H9 (cell line): Measurements from ENCODE around the gene LZTS3. TPM values are rescaled to one million over a fixed set of nuclear protein-coding genes. Genes with fewer than 3 reads are reported as not detected.

Experiments
- DNase-seq: peaks from one replicate; pipeline ENCODE4 v3.0.0-alpha.2; 2017
- H2AFZ ChIP-seq: one replicate; pipeline ENCODE4 v1.6.1; 2013; ENCODE audit warnings: mild to moderate bottlenecking, low read length, control low read depth, moderate library complexity
- H2AK5ac ChIP-seq: 2 replicates; pipeline ENCODE4 v1.6.1; 2013; ENCODE audit warnings: low read length, control low read depth, mixed read lengths; ENCODE audit not compliant: insufficient read length
- H2BK120ac ChIP-seq: one replicate; pipeline ENCODE4 v1.6.1; 2013; ENCODE audit warnings: low read depth, mild to moderate bottlenecking, low read length, control low read depth, inconsistent platforms; ENCODE audit not compliant: poor library complexity, severe bottlenecking
- H2BK12ac ChIP-seq: 2 replicates; pipeline ENCODE4 v1.6.1; 2013; ENCODE audit warnings: low read length, control low read depth, mixed read lengths, low read depth; ENCODE audit not compliant: insufficient read length
- H2BK15ac ChIP-seq: 2 replicates; pipeline ENCODE4 v1.6.1; 2013; ENCODE audit warnings: low read depth, low read length, control low read depth
- H2BK20ac ChIP-seq: one replicate; pipeline ENCODE4 v1.6.1; 2013; ENCODE audit warnings: low read depth, mild to moderate bottlenecking, low read length, control low read depth, inconsistent platforms; ENCODE audit not compliant: poor library complexity, severe bottlenecking
- H2BK5ac ChIP-seq: 2 replicates; pipeline ENCODE4 v1.6.1; 2013; ENCODE audit warnings: low read length, control low read depth, mixed read lengths; ENCODE audit not compliant: insufficient read length
- H3K14ac ChIP-seq: 2 replicates; pipeline ENCODE4 v1.6.1; 2013; ENCODE audit warnings: low read length, control low read depth; ENCODE audit not compliant: insufficient read depth
- H3K18ac ChIP-seq: 2 replicates; pipeline ENCODE4 v1.6.1; 2013; ENCODE audit warnings: low read depth, mild to moderate bottlenecking, mixed read lengths, low read length, control low read depth; ENCODE audit not compliant: insufficient read length
- H3K23ac ChIP-seq: 2 replicates; pipeline ENCODE4 v1.6.1; 2013; ENCODE audit warnings: low read length, control low read depth, mixed read lengths, low read depth; ENCODE audit not compliant: insufficient read length
- H3K23me2 ChIP-seq: 2 replicates; pipeline ENCODE4 v1.6.1; 2013; ENCODE audit warnings: low read depth, mild to moderate bottlenecking, mixed read lengths, low read length, control low read depth; ENCODE audit not compliant: insufficient read length, poor library complexity, severe bottlenecking
- H3K27ac ChIP-seq: 2 replicates; pipeline ENCODE4 v1.5.1; 2013; ENCODE audit warnings: low read length, control low read depth, mixed read lengths, low read depth; ENCODE audit not compliant: insufficient read length
- H3K27me3 ChIP-seq: 2 replicates; pipeline ENCODE4 v1.6.1; 2013; ENCODE audit warnings: low read length, control low read depth, inconsistent platforms; ENCODE audit not compliant: insufficient read depth
- H3K4ac ChIP-seq: 2 replicates; pipeline ENCODE4 v1.6.1; 2013; ENCODE audit warnings: low read depth, mild to moderate bottlenecking, control low read depth, inconsistent platforms, low read length, moderate library complexity
- H3K4me1 ChIP-seq: 2 replicates; pipeline ENCODE4 v1.6.1; 2013; ENCODE audit warnings: low read length, control low read depth, inconsistent platforms; ENCODE audit not compliant: insufficient read depth
- H3K4me2 ChIP-seq: 2 replicates; pipeline ENCODE4 v1.6.1; 2013; ENCODE audit warnings: low read length, control low read depth, mixed read lengths; ENCODE audit not compliant: insufficient read length, insufficient read depth
- H3K56ac ChIP-seq: 2 replicates; pipeline ENCODE4 v1.6.1; 2013; ENCODE audit warnings: low read depth, mild to moderate bottlenecking, mixed read lengths, low read length, control low read depth; ENCODE audit not compliant: insufficient read length
- H3K79me1 ChIP-seq: 2 replicates; pipeline ENCODE4 v1.6.1; 2013; ENCODE audit warnings: low read depth, mild to moderate bottlenecking, moderate library complexity, low read length, control low read depth, inconsistent platforms; ENCODE audit not compliant: insufficient read depth, poor library complexity, severe bottlenecking
- H3K79me2 ChIP-seq: 2 replicates; pipeline ENCODE4 v1.6.1; 2013; ENCODE audit warnings: low read length, control low read depth, inconsistent platforms; ENCODE audit not compliant: insufficient read depth
- H3K9ac ChIP-seq: 2 replicates; pipeline ENCODE4 v1.6.1; 2013; ENCODE audit warnings: low read length, control low read depth, mixed read lengths; ENCODE audit not compliant: insufficient read length; ENCODE audit errors: extremely low read depth
- H3K9me3 ChIP-seq: one replicate; pipeline ENCODE4 v1.6.1; 2013; ENCODE audit warnings: low read depth, low read length, inconsistent platforms; ENCODE audit not compliant: control insufficient read depth
- H3T11ph ChIP-seq: one replicate; pipeline ENCODE4 v1.6.1; 2013; ENCODE audit warnings: mild to moderate bottlenecking, low read length, control low read depth, inconsistent platforms
- H4K20me1 ChIP-seq: one replicate; pipeline ENCODE4 v1.6.1; 2013; ENCODE audit not compliant: control insufficient read depth, insufficient read length, insufficient read depth
- H4K5ac ChIP-seq: 2 replicates; pipeline ENCODE4 v1.6.1; 2013; ENCODE audit warnings: low read depth, mild to moderate bottlenecking, mixed read lengths, low read length, control low read depth; ENCODE audit not compliant: insufficient read length
- H4K8ac ChIP-seq: replicated peaks from 2 replicates; pipeline ENCODE4 v1.6.1; 2013; ENCODE audit warnings: low read length, control low read depth, mixed read lengths, low read depth; ENCODE audit not compliant: insufficient read length
- H4K91ac ChIP-seq: 2 replicates; pipeline ENCODE4 v1.6.1; 2013; ENCODE audit warnings: low read depth, mild to moderate bottlenecking, moderate library complexity, mixed read lengths, low read length, control low read depth; ENCODE audit not compliant: insufficient read length
- H3K27ac Mint-ChIP-seq, 3 experiments: 2 replicates in 2 of 3; 3 replicates in 1 of 3; pipeline ENCODE4 v1.8.0; 2020 to 2021; ENCODE audit warnings: mixed read lengths in 3 of 3, mild to moderate bottlenecking in 1 of 3, moderate library complexity in 1 of 3
- H3K27me3 Mint-ChIP-seq: 2 replicates; pipeline ENCODE4 v1.8.0; 2021; ENCODE audit warnings: low read depth, mild to moderate bottlenecking, moderate library complexity, mixed read lengths
- H3K36me3 Mint-ChIP-seq, 3 experiments: 2 replicates in 2 of 3; 3 replicates in 1 of 3; pipeline ENCODE4 v1.8.0; 2020 to 2021; ENCODE audit warnings: low read depth in 3 of 3, mixed read lengths in 3 of 3; ENCODE audit not compliant: insufficient read depth in 1 of 3
- H3K4me1 Mint-ChIP-seq, 2 experiments: 2 replicates each; pipeline ENCODE4 v1.8.0; 2020; ENCODE audit warnings: mixed read lengths in 2 of 2
- H3K4me3 Mint-ChIP-seq, 2 experiments: 2 replicates in 1 of 2; 3 replicates in 1 of 2; pipeline ENCODE4 v1.8.0; 2020 to 2021; ENCODE audit warnings: mild to moderate bottlenecking in 2 of 2, mixed read lengths in 2 of 2, moderate library complexity in 1 of 2
- H3K9me3 Mint-ChIP-seq, 2 experiments: 2 replicates in 1 of 2; 3 replicates in 1 of 2; pipeline ENCODE4 v1.8.0; 2020; ENCODE audit warnings: mild to moderate bottlenecking in 2 of 2, mixed read lengths in 2 of 2, moderate library complexity in 1 of 2
- WGBS: extraction: QIAGEN DNeasy Blood & Tissue Kit; methylation state at CpG from one replicate; pipeline ENCODE4 v1.1.7; 2013; ENCODE audit warnings: missing lambda C conversion rate, low lambda C conversion rate, mixed read lengths; ENCODE audit not compliant: insufficient read length; ENCODE audit errors: extremely low coverage; 5-methylcytosine and 5-hydroxymethylcytosine counted together
- total RNA-seq: library from RNA; stranded (reverse); gene quantifications from 2 replicates; pipeline ENCODE4 v1.2.1, GENCODE V29; 2021
- TF ChIP-seq, protein P1 (sequence below): fragments of 200-600 bp; sonication (generic); conservative IDR thresholded peaks from 3 replicates; pipeline ENCODE4 v1.8.0; 2021; ENCODE audit warnings: antibody characterized with exemption, mild to moderate bottlenecking

Gene LZTS3
- total RNA-seq, 1 experiment from 2014 or later, result 20.8 TPM

DNA sequence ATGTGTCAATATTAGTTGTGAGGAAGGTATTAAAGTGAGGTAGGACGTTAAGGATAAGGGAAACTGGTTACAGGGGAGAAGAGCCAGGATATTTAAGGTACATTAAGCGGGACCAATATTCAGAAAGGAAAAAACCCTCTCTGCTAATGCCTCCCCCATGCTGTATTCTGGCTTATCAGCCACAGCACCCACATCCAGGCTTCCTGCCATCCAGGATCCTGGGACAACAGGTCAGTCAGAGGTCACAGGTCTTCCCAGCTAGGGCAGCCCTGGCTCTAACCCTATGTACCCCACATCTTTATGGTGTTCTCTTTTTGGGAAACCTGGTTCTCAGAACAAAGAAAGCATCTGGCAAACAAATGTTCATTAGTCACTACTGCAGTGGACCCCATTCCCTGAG is 25.9 kb upstream of the LZTS3 start:
- no peaks in the 10 kb centered on the region for H3K27me3 Mint-ChIP-seq
- H2BK120ac ChIP-seq, result no peak overlapping the region
- no peaks in the 10 kb centered on the region; a peak in 1 of 5 replicates for H3K9me3 Mint-ChIP-seq
- no peak overlapping the region for H2BK12ac ChIP-seq
- no peak overlapping the region for H2BK5ac ChIP-seq
- TF ChIP-seq, protein P1, sequence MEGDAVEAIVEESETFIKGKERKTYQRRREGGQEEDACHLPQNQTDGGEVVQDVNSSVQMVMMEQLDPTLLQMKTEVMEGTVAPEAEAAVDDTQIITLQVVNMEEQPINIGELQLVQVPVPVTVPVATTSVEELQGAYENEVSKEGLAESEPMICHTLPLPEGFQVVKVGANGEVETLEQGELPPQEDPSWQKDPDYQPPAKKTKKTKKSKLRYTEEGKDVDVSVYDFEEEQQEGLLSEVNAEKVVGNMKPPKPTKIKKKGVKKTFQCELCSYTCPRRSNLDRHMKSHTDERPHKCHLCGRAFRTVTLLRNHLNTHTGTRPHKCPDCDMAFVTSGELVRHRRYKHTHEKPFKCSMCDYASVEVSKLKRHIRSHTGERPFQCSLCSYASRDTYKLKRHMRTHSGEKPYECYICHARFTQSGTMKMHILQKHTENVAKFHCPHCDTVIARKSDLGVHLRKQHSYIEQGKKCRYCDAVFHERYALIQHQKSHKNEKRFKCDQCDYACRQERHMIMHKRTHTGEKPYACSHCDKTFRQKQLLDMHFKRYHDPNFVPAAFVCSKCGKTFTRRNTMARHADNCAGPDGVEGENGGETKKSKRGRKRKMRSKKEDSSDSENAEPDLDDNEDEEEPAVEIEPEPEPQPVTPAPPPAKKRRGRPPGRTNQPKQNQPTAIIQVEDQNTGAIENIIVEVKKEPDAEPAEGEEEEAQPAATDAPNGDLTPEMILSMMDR, result no peak
- no peak overlapping the region for H3K14ac ChIP-seq
- H3K4ac ChIP-seq, result no peak overlapping the region
- H3K27me3 ChIP-seq, result no peaks in the 10 kb centered on the region
- WGBS, result 100% methylated on average over 1 of the region's 2 CpGs
- no peak overlapping the region for H3K27ac Mint-ChIP-seq
- peaks cover 4 to 5% of the 10 kb centered on the region in 2 experiments; a peak in 2 of 4 replicates for H3K4me1 Mint-ChIP-seq
- no peak overlapping the region for H3T11ph ChIP-seq
- no peaks in the 10 kb centered on the region; the same call in 1 of the 2 replicates for H3K79me2 ChIP-seq
- H3K4me2 ChIP-seq, result no peak overlapping the region
- peaks cover 39 to 67% (median 65%) of the 10 kb centered on the region in 3 experiments for H3K36me3 Mint-ChIP-seq
- no peak for DNase-seq
- no peak overlapping the region for H3K23ac ChIP-seq
- H3K9me3 ChIP-seq, result no peaks in the 10 kb centered on the region
- H4K20me1 ChIP-seq, result no peaks in the 10 kb centered on the region
- H4K8ac ChIP-seq, result no peak overlapping the region
- no peak overlapping the region for H3K56ac ChIP-seq
- H3K4me3 Mint-ChIP-seq, result no peak overlapping the region
- no peak overlapping the region for H4K5ac ChIP-seq
- H2AFZ ChIP-seq, result no peak overlapping the region
- no peak overlapping the region for H2BK15ac ChIP-seq
- peaks cover 3% of the 10 kb centered on the region; the same call in 1 of the 2 replicates for H3K4me1 ChIP-seq
- no peak overlapping the region for H2BK20ac ChIP-seq
- H2AK5ac ChIP-seq, result no peak overlapping the region
- H3K79me1 ChIP-seq, result peaks cover 6% of the 10 kb centered on the region
- H3K18ac ChIP-seq, result no peak overlapping the region
- H4K91ac ChIP-seq, result no peak overlapping the region
- H3K27ac ChIP-seq, result no peak overlapping the region
- H3K9ac ChIP-seq, result no peak overlapping the region
- H3K23me2 ChIP-seq, result peaks cover 8% of the 10 kb centered on the region
